Mucosa of stomach (tissue), 1 donor: Measurements from ENCODE around the gene IQCE.

ENCODE experiments used
- H3K27me3 ChIP-seq: one replicate; pipeline ENCODE4 v1.7.0; 2013; ENCODE audit warnings: mild to moderate bottlenecking, low read length; ENCODE audit not compliant: control insufficient read depth, insufficient read depth
- H3K36me3 ChIP-seq: one replicate; pipeline ENCODE4 v1.7.0; 2013; ENCODE audit warnings: low read length; ENCODE audit not compliant: control insufficient read depth, insufficient read depth
- H3K4me1 ChIP-seq: one replicate; pipeline ENCODE4 v1.7.0; 2013; ENCODE audit warnings: mild to moderate bottlenecking, low read length; ENCODE audit not compliant: control insufficient read depth, insufficient read depth
- H3K4me3 ChIP-seq: one replicate; pipeline ENCODE4 v1.7.0; 2013; ENCODE audit warnings: low read length
- H3K9ac ChIP-seq: one replicate; pipeline ENCODE4 v1.7.0; 2013; ENCODE audit warnings: mild to moderate bottlenecking, low read length, moderate library complexity
- H3K9me3 ChIP-seq: one replicate; pipeline ENCODE4 v1.7.0; 2013; ENCODE audit warnings: mild to moderate bottlenecking, low read length, moderate library complexity; ENCODE audit not compliant: control insufficient read depth
- donor health status: Pancreatic carcinoma.

IQCE gene

GRCh38 chr7:2627258-2628129, 68.7 kb downstream of the IQCE start:
- Histone ChIP-seq H3K9me3 (no peaks in the 10 kb centered on the region), H3K9ac (no peak overlapping the region), H3K27me3 (peaks cover 2% of the 10 kb centered on the region), H3K36me3 (no peaks in the 10 kb centered on the region), H3K4me3 (no peak overlapping the region), H3K4me1 (peaks cover 50% of the 10 kb centered on the region)

GRCh38 chr7:2628130-2628482, 69.3 kb downstream of the IQCE start:
- Histone ChIP-seq H3K36me3 (no peaks in the 10 kb centered on the region), H3K4me1 (peaks cover 52% of the 10 kb centered on the region), H3K27me3 (peaks cover 8% of the 10 kb centered on the region), H3K4me3 (no peak overlapping the region), H3K9me3 (no peaks in the 10 kb centered on the region), H3K9ac (no peak overlapping the region)

- H3K9me3 ChIP-seq: no peaks in the 10 kb centered on the region
- no peaks in the 10 kb centered on the region for H3K36me3 ChIP-seq
- H3K27me3 ChIP-seq: peaks cover 10% of the 10 kb centered on the region
- peaks cover 52% of the 10 kb centered on the region for H3K4me1 ChIP-seq
- H3K4me3 ChIP-seq: no peak overlapping the region
- H3K9ac ChIP-seq: no peak overlapping the region
These were observed 70.1 kb downstream of the IQCE start for GRCh38 chr7:2628891-2629290.

- Histone ChIP-seq H3K4me3 (peak overlapping the region; percentile 14), H3K4me1 (peaks cover 53% of the 10 kb centered on the region), H3K27me3 (peaks cover 10% of the 10 kb centered on the region), H3K9ac (no peak overlapping the region), H3K9me3 (no peaks in the 10 kb centered on the region), H3K36me3 (no peaks in the 10 kb centered on the region)
These were observed 71.2 kb downstream of the IQCE start for GRCh38 chr7:2629746-2630681.

- Histone ChIP-seq H3K4me1 (peaks cover 53% of the 10 kb centered on the region), H3K36me3 (no peaks in the 10 kb centered on the region), H3K4me3 (peak within 1 kb of the TSS; percentile 89), H3K9ac (peak within 1 kb of the TSS; percentile 93), H3K27me3 (peaks cover 10% of the 10 kb centered on the region), H3K9me3 (no peaks in the 10 kb centered on the region)
These were observed 73.4 kb downstream of the IQCE start, which contains the start of gene TTYH3 for GRCh38 chr7:2631946-2632732. TSS of gene TTYH3 (plus strand) at chr7:2631986. CDS start at chr7:2632156, 170 bp downstream.

GRCh38 chr7:2632733-2633537, 74.2 kb downstream of the IQCE start:
- Histone ChIP-seq H3K9ac (peak overlapping the region; percentile 93), H3K36me3 (no peaks in the 10 kb centered on the region), H3K9me3 (no peaks in the 10 kb centered on the region), H3K4me3 (peak overlapping the region; percentile 89), H3K4me1 (peaks cover 53% of the 10 kb centered on the region), H3K27me3 (peaks cover 10% of the 10 kb centered on the region)

GRCh38 chr7:2633538-2634266, 74.9 kb downstream of the IQCE start:
- no peaks in the 10 kb centered on the region for H3K36me3 ChIP-seq
- H3K9me3 ChIP-seq: no peaks in the 10 kb centered on the region
- H3K4me1 ChIP-seq: peaks cover 46% of the 10 kb centered on the region
- H3K9ac ChIP-seq: peak overlapping the region; percentile 93
- H3K4me3 ChIP-seq: peak overlapping the region; percentile 89
- H3K27me3 ChIP-seq: peaks cover 10% of the 10 kb centered on the region

- H3K9me3 ChIP-seq: no peaks in the 10 kb centered on the region
- H3K36me3 ChIP-seq: no peaks in the 10 kb centered on the region
- peaks cover 10% of the 10 kb centered on the region for H3K27me3 ChIP-seq
- H3K4me3 ChIP-seq: no peak overlapping the region
- peaks cover 42% of the 10 kb centered on the region for H3K4me1 ChIP-seq
- H3K9ac ChIP-seq: peak overlapping the region; percentile 93
These were observed 75.7 kb downstream of the IQCE start for GRCh38 chr7:2634267-2635145.

- Histone ChIP-seq H3K4me1 (peaks cover 35% of the 10 kb centered on the region), H3K36me3 (no peaks in the 10 kb centered on the region), H3K27me3 (peaks cover 10% of the 10 kb centered on the region), H3K9me3 (no peaks in the 10 kb centered on the region), H3K4me3 (no peak overlapping the region), H3K9ac (no peak overlapping the region)
These were observed 76.4 kb downstream of the IQCE start for GRCh38 chr7:2635148-2635668.
